Fibroblast of upper back skin (primary cell): ENCODE results near the gene TMF1.

Source experiments
- DNase-seq: peaks from one replicate; pipeline ENCODE4 v3.0.0-alpha.2; 2013

TMF1 gene

GRCh38 chr3:69012800-69013252, 39.3 kb downstream of the TMF1 start:
- DNase-seq: peak; percentile 28

DNA sequence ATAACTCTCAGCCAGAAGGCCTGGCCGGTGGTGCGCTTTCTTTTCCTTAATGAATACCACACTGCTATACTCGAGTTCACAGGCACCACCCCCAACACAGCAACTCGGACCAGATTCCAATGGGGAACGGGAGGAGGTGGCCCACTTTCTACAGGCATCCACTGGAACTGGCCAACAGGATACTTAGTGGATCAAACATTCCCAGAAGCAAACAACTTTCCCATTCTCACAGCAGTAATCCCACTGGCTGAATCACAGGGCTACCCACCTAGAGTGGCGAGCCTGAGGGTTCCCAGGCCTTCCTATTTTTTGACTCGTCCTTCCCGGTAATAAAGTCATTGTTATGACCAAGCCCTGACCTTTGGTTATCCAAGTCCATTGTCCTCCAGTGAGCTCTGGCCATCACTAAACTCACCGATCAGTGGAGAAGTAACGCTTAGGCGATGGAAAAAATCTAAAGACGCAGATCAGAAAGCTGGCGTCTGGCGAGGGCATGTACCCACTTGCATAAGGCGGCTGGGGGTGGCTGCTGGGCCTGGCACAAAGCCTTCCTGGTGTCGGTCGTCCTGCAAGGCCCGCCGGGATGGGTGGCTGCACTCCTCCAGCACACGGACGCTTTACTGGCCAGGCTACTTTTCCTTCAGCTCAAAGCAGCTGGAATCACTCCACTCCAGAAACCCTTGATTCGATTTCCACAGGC, 39.9 kb downstream of the TMF1 start:
- peak; percentile 74 for DNase-seq

DNA sequence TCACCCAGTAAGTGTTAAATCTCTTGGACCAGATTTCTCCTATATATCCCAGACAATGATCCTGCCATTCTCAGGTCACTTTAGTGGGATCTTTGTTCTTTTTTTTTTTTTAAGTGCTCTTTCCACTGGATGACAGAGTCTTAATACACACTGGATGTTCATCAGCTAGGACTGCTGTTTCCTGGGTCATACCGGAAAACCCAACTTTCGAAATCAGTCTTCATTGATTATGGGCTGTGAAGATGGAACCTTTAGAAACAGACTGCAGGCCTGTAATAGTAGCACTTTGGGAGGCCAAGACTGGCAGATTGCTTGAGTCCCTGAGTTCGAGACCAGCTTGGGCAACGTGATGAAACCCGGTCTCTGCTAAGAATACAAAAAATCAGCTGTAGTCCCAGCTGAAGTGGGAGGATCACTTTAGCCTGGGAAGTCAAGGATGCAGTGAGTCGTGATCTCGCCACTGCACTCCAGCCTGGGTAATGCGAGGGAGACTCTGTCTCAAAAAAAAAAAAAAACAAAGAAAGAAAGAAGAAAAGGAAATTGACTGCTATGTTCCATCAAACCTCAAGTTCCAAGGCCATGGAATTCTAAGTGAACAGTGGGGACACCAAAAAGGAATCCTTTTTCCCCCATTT, 40.9 kb downstream of the TMF1 start:
- peak; percentile 28 for DNase-seq

- peak; percentile 88 for DNase-seq
Measured at GRCh38 chr3:69009559-69010410, 42.3 kb downstream of the TMF1 start.

DNA sequence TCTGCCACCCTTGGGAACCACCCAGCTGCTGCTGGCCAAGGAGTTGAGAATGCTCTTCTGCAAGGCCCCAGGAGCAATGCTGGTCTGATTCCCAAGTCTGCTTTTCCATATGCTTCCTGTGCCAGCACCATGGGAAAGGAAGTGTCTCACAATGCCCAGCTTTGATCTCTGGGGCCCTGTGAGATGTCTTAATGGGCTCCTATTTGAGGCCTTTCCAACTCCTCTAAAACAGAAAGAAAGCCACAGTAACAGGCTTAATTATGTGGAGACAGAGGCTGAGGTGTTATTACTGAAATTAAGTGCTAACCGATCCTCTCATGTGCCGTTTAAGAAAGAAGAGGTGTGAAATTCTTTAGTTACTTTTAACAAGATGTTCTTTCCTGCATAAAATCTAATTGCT, 43.2 kb downstream of the TMF1 start:
- DNase-seq: no peak

- no peak for DNase-seq
Measured at GRCh38 chr3:69005791-69006482, 46.2 kb downstream of the TMF1 start.

GRCh38 chr3:69005071-69005790, 46.9 kb downstream of the TMF1 start:
- DNase-seq: peak; percentile 49

DNA sequence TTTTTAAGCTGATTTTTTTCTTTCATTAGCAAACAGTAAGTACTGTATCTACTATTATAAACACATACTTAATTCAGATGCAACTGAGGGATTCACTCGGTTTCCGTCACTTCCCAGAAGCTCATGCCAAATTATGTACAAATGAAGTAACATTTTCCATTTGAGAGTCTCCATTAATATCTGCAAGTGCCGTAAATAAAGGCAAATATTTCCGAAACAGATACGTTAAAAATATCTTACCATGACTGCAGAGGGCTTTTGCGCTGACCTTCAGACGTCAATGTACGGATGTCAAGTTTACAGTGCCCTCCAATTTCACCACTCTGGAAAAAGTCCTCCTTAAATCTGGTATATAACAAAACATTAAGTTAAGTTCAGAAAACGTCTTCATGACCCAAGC, 48.0 kb downstream of the TMF1 start:
- no peak for DNase-seq

GRCh38 chr3:68999605-69000004, 52.5 kb downstream of the TMF1 start:
- DNase-seq: no peak

DNA sequence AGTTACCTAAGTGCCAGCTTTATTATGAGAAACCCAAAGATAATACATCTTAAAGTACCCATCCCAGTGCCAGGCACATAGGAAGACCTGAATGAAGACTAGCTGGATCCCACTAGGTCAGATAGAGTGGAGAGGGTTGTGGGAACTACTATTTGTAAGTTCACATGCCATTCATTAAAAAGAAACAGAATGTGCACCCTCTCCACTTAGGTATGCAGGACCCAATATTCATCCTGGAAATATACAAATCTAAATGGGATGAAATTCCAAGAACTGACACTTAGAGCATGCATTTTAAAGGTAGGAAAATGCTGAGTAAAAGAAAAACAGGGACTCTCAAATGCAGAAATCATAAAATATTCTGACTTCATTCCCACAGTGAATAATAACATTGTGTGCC, 53.0 kb downstream of the TMF1 start:
- DNase-seq: no peak

DNA sequence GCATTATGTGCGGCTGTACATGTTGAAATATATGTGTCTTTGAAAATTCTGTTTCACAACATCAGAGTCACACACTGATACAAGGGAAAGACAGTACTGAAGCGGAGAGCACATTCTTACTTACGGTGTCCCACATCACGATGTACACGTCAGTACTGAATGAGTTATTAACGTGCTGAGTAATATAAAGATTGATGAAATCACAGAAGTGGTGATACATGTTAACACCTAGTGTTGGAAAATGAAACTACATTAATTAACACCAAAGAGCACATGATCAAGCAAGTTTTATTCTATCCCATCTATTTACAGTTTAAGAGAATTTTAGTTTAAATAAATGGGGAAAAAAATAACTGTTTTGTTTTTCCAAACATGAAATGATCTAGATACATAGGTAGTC, 54.2 kb downstream of the TMF1 start:
- DNase-seq: no peak

DNA sequence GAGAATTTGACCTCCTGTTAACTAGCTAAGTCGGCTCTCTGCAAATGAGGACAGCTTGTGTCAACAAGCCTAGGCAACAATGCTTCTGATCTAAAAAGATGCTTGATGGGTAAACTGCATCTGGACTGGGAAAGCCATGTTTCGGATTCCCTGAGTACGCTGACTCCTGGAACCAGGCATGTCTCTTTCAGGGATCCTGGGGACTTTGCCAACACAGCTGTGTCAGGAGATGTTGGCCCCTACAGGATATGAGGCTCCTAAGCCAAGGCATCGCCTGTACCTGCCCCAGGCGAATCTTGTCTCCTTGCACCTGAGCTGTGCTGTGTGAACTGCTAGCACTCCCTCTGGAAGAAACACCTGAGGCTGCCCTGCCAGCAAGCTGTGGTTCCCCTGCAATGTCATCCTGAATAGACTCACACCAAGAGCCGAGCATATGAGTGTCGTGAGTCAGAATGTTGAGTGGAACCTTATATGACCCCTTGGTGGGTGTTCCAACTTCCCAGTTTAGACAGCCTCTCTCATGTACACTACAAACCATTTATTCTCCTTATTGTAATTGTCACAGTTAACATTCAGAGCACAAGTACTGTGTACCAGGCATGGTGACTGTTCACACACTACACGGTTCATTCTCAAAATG, 55.7 kb downstream of the TMF1 start:
- no peak for DNase-seq

DNA sequence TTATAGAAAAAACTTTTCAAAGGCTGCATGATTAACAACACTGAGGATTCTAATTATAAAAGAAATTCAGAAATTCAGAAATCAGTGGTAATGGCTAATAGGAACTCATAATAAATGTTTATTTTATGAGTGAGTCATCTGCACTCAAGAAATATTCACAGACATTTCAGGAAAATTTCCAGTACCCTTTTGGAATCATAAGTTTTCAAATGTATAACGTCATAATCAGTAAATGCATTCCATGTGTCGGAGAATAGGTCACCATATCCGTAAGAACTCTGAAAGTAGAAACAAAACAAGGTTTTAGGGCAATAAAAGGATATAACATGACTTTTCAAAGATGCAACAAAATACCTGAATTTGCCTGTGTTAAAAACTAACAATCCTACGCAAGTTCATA, 63.4 kb downstream of the TMF1 start:
- DNase-seq: peak; percentile 63

DNA sequence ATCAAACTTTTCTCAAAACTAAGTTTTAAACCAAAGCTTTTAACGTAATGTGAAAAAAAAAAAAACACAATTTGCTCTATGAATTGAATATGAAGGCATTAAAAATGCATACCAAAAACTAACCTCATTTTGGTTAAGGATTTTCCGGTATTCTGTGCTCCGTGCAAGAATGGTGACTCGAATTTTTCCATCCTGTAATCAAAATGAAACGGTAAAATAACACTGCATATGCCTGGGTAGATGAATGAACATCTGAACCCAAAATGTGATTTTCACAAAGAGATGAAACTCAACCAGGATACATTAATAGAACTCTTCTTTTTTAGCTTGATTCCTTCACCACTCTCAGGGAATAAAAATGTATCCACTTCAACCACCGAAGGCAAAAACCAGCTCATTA, 64.8 kb downstream of the TMF1 start:
- DNase-seq: no peak

DNA sequence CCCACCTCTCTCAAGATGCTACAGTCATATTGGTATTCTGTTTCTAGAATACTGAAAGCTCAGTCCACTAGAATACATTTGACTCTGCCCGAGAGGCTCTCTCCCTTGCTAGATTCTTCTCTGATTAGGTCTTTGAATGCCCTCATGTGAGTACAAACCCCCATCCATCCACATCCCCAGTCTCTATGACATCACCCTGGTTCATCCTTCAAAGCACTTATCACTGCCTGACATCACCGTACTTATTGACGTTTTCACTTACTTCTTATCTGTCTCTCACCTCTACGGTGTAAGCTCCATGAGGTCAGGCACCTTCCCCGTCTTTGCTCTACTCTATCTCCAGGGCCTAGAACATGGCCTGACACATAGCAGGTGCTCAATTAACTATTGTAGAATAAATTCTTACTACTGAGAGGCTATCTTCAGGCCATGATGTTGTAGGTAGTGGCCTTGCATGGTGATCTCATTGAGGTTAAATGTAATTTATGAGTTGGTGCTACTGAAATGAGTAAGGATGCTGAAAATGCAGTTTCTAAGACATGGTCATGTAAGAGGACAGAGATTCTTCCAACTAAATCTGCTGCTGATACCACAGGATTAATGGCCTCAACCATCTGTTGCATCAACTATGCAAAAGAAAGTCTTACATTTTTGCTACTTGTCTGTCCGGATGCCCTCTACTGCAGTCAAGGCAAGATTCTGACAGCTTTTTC, 65.5 kb downstream of the TMF1 start:
- DNase-seq: no peak

DNA sequence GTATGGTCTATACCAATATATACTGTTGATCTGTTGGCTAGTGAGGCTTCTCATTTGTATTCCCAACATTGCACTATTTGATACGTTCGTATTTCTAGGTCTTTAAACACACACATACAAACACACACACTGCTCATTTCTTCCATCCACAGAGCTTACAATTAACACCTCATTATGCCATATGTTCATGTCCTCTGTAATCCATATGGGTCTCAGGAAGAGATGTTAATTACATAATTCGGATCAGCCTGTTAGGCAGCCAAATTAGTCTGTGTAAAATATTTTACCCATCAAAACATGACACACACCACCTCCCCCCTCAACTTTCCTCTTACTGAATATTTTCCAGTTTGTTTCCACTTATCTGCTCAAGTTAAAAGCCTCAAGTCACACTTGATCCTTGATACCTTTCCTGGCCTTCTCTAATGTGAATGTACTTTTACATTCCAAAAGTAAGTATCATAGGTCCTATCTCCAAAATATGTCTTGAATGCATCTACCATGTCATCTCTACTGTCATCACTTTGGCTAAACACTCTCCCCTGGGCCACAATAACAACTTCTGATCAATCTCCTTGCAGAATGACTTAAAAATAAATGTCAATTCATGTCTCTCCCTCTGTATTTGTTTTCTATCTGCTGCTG, 66.9 kb downstream of the TMF1 start:
- DNase-seq: peak; percentile 44

- no peak for DNase-seq
Measured at GRCh38 chr3:68984011-68984530, 68.1 kb downstream of the TMF1 start.

- no peak for DNase-seq
Measured at GRCh38 chr3:68977486-68978167, 74.5 kb downstream of the TMF1 start.

- no peak for DNase-seq
Measured at GRCh38 chr3:68974711-68975110, 77.4 kb downstream of the TMF1 start.

- no peak for DNase-seq
Measured at GRCh38 chr3:68973639-68974038, 78.5 kb downstream of the TMF1 start.
